Measurements from ENCODE around the gene SLC4A8. TPM values are rescaled to one million over a fixed set of nuclear protein-coding genes. Genes with fewer than 3 reads are reported as not detected.

SLC4A8 gene
- total RNA-seq, 2 donors from 2014 or later = 0.28 to 1.1 TPM

DNA sequence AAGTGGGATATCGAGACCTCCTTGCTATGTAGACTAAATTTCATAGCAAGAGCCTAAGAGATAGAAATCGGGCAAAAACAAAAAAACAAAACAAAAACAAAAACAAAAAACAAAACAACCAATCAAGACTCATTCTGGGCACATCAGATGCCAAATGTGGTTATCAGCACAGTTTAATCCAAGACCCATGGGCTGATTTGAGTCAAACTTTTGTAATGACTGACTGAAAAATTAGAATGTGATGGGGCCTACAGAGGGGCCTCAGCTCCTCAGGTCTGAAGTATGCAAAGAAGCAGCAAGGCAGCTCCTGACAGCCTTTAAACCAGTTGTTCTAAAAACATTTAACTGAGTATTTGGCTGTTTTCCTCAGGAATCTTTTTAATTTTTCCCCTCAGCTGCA is 49.3 kb downstream of the SLC4A8 start:
- H3K4me1 ChIP-seq = no peaks in the 10 kb centered on the region
- H3K4me3 ChIP-seq = no peak overlapping the region
- DNase-seq (ENCODE audit: low spot score) = no peak
- H3K27me3 ChIP-seq = no peaks in the 10 kb centered on the region
- TF ChIP-seq, protein P1, sequence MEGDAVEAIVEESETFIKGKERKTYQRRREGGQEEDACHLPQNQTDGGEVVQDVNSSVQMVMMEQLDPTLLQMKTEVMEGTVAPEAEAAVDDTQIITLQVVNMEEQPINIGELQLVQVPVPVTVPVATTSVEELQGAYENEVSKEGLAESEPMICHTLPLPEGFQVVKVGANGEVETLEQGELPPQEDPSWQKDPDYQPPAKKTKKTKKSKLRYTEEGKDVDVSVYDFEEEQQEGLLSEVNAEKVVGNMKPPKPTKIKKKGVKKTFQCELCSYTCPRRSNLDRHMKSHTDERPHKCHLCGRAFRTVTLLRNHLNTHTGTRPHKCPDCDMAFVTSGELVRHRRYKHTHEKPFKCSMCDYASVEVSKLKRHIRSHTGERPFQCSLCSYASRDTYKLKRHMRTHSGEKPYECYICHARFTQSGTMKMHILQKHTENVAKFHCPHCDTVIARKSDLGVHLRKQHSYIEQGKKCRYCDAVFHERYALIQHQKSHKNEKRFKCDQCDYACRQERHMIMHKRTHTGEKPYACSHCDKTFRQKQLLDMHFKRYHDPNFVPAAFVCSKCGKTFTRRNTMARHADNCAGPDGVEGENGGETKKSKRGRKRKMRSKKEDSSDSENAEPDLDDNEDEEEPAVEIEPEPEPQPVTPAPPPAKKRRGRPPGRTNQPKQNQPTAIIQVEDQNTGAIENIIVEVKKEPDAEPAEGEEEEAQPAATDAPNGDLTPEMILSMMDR (IDR thresholded peaks at IDR 0.05) = no peak
- H3K27ac ChIP-seq = no peak overlapping the region
- H3K36me3 ChIP-seq = no peaks in the 10 kb centered on the region
- H3K9me3 ChIP-seq = no peaks in the 10 kb centered on the region

DNA sequence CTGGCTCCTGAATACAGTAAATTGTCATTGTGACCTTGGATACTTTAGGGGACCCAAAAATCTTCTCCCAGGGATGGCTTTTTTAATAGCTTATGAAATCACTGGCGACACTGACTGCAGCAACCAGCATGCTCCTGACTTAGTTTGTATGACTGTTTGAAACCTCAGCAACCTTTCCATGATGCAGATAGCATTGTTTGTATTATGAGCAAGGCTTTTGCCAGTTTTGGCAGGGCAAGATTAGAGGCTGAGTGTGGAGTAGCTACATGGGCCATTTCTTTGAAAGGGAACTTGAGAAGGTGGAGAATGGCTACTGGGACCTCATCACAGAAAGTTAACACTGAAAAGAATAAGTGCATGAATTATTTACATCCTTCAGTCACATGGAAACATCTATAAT is 50.9 kb downstream of the SLC4A8 start:
- DNase-seq (ENCODE audit: low spot score) = no peak
- no peaks in the 10 kb centered on the region for H3K36me3 ChIP-seq
- H3K27me3 ChIP-seq = no peaks in the 10 kb centered on the region
- no peak overlapping the region for H3K4me3 ChIP-seq
- no peaks in the 10 kb centered on the region for H3K4me1 ChIP-seq
- no peak overlapping the region for H3K27ac ChIP-seq
- TF ChIP-seq, protein P1 (IDR thresholded peaks at IDR 0.05) = no peak
- H3K9me3 ChIP-seq = no peaks in the 10 kb centered on the region

DNA sequence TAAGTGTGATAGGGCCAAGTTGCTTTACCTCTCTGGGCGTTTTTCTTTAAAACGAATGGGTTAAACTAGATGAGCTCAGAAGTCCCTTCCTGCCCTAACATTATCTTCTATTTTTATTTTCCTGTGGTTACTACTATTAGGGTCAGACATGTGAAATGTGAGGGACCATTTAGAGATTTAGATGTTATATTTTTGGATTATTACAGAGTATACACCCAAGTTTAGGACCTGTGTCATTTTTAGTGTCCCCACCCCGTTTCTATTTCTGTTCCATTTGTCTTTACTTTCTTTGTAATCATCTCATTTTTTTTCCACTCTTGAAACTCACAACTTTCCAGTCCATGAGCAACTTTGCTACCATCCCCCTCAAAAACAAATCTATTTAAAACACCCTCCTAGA is 56.3 kb downstream of the SLC4A8 start:
- Histone ChIP-seq H3K27ac (no peak overlapping the region), H3K4me3 (no peak overlapping the region), H3K9me3 (no peaks in the 10 kb centered on the region), H3K27me3 (no peaks in the 10 kb centered on the region), H3K4me1 (no peaks in the 10 kb centered on the region), H3K36me3 (no peaks in the 10 kb centered on the region)
- no peak for DNase-seq (ENCODE audit: low spot score)
- TF ChIP-seq, protein P1 (IDR thresholded peaks at IDR 0.05) = no peak

DNA sequence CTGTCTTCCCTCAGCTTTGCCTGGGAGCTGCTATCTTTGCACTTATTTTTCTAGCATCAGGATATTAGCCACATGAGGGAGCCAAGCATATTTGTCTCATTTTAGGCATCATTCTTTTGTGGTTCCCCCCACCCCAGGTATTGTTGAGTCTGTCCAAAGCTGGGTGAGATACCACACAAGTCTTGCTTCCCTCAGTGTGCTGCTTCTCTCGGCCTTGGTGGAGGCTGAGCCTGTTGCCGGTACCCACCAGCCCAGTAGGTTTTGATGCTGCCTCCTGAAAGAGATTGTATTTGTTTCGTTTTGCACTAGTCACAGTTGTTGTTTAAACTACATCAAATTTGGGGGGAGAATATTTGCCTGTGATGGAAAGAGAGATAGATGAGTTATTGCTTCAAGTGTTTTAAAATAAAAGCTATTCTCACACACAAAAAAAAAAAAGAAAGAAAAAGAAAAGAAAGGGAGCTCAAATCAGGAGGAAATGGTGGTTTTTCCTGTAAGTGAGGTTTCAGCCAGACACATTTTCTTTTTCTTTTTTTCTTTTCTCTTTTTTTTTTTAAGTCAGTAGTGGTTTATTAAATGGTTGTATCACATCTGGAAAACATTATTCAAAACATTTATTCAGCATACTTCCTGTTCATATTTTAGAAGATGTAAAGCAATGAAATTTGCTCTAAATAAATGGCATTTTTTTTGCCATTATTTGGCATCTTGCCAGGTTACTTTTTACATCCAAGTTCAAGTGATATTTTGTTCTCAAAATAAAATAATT is 58.5 kb downstream of the SLC4A8 start:
- no peak overlapping the region for H3K4me3 ChIP-seq
- H3K27ac ChIP-seq = no peak overlapping the region
- H3K4me1 ChIP-seq = no peaks in the 10 kb centered on the region
- H3K36me3 ChIP-seq = no peaks in the 10 kb centered on the region
- TF ChIP-seq, protein P1 (IDR thresholded peaks at IDR 0.05) = no peak
- no peaks in the 10 kb centered on the region for H3K9me3 ChIP-seq
- H3K27me3 ChIP-seq = no peaks in the 10 kb centered on the region
- DNase-seq (ENCODE audit: low spot score) = no peak

DNA sequence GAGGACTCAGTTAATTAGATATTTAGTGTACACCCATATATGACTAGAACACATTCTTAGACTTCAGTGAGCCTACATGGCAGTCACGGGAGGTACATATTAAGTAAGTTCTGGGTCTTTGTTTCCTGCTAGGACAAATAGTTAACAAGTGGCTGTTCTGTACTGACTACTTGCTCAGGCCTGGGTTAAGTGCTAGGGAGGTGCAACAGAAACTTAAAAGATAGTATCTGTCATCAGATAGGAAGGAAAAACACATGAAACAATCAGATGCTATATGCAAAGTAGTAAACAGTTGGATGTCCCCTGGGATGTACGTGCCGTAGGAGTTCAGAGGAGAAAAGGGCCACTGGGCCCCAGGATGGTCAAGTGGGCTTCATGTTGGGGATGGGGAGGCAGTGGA is 59.5 kb downstream of the SLC4A8 start:
- no peak for DNase-seq (ENCODE audit: low spot score)

More for the DNA sequence above, 59.5 kb downstream of the SLC4A8 start:
- H3K36me3 ChIP-seq = no peaks in the 10 kb centered on the region
- TF ChIP-seq, protein P1 (IDR thresholded peaks at IDR 0.05) = no peak
- H3K9me3 ChIP-seq = no peaks in the 10 kb centered on the region
- no peak overlapping the region for H3K4me3 ChIP-seq
- no peaks in the 10 kb centered on the region for H3K27me3 ChIP-seq
- no peaks in the 10 kb centered on the region for H3K4me1 ChIP-seq
- no peak overlapping the region for H3K27ac ChIP-seq

Measured in right atrium auricular region (tissue), 2 donors.